NCI-H1105 treated with DMSO at 0.1 percent for 48 hours (cell line): ENCODE results near the gene LTB4R2.
A peak's percentile ranks its signal among the peaks of the same experiment; 100 is the strongest.
"Not testable (repeated sequence)": the region's sequence is repeated elsewhere in the genome, so short reads cannot be mapped to it uniquely, and the experiment has no call there.

Experiments used
- DNase-seq: peaks from one replicate; lab custom pipeline; 2025; lab: John Stamatoyannopoulos, UW

The LTB4R2 gene

DNA sequence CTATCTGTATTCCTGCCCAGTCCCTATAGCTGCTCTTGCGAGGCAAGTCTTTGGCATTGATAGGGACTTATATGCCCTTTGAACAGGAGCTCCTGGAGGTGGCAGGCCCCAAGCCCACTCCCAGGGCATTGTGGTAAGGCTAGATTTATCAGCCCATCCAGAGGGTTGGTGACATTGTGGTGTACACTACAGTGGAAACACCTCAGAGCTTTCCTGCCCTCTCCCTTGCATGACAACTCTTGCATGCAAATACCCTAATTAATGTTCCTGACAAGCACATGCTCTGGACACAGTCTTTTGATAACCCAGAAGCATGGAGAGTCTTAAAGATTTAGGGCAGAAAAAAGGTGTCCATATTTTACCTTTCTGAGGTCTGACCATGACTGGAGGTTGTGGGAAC lies 30.7 kb downstream of the LTB4R2 start:
- DNase-seq = no peak

DNA sequence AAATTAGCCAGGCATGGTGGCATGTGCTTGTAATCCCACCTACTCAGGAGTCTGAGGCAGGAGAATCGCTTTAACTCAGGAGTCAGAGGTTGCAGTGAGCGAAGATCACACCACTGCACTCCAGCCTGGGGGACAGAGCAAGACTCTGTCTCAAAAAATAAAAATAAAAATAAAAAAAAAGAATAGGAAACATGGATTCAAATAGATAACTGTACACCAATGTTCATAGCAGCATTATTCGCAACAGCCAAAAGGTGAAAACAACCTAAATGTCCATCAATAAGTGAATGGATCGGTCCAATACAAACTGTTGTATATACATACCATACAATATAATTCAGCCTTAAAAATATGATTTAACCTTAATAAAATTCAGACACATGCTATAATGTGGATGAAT lies 32.9 kb downstream of the LTB4R2 start:
- no peak for DNase-seq

DNA sequence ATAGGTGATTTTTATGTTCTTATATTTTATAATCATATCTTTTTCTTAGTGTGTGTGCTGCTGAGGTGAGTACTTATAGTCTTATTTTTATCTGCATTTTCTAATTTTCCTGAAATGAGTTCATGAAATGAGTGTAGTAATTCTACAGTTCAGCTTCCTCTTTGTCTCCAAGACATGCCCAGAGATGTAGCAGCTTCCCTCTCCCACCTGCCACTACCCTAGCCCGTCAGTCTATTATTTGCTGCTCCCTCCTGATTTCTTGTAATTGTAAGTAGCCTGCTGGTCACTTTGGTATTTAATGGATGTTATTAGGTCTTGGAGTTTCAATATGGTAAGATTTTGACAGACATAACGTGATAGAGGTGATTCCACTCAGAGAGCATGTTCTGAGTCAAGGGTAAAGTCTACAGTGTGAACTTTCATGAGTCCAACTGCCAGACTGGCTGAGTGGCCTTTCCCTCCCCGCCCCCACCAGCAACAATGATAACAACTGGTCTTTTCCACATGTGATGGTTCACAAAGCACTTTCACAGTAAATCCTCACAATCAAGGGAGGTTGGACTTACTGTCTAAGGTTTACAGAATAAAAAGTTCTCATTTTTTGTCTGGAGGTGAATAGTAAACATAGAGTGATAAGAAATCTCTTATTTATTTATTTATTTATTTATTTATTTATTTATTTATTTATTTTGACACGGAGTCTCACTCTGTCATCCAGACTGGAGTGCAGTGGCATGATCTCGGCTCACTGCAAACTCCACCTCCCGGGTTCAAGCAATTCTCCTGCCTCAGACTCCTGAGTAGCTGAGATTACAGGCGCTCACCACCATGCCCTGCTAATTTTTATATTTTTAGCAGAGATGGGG lies 34.1 kb downstream of the LTB4R2 start:
- no peak for DNase-seq

DNA sequence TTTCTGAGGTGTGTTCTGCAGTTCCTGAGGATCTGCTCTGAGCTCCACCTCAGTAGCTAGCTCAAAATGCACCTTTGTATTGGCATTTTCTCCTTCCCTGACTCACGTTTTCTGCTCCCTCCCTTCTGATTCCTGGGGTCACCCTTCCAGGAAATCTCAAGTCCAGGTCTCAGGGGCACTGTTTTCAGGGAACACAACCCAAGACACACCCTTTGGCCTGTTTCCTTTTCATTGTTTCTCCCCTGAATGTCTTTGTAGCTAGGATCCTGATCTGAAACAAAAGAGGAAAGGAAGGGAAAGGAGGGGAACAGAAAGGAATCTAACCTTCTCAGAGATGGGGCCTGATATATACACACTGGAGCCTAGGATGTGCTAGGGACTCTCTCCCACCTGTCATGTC lies 37.2 kb downstream of the LTB4R2 start:
- no peak for DNase-seq

DNA sequence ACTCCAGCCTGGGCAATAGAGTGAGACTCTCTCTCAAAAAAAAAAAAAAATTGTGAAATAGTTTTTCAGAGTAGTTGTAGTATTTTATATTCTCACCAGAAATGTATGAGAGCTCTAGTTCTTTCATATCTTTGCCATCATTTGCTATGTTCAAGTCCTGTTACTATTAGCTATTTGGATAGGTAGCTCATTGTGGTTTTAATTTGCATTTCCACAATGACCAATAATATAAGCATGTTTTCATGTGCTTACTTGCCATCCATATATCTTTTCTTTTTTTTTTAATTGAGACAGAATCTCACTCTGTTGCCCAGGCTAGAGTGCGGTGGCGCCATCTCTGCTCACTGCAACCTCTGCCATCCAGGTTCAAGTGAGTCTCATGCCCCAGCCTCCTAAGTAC lies 38.2 kb downstream of the LTB4R2 start:
- DNase-seq = no peak

DNA sequence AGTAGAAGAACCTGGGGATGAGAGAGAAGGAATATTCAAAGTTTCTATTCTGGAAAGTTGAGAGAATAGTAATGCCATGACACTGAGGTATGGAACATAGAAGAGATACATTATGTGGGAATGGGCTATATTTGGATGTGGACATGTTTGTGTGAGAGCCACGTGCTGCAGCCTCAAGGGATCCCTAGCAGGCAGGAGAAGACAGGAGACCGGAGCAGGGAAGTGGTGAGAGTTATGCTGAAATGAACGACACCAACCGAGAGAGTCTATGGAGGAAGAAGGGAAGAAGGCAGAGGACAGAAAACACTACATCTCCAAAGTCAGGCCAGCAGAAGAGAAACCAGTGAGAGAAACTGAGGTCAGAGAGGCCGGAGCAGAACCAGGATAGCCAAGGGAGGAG lies 39.8 kb downstream of the LTB4R2 start:
- no peak for DNase-seq

DNA sequence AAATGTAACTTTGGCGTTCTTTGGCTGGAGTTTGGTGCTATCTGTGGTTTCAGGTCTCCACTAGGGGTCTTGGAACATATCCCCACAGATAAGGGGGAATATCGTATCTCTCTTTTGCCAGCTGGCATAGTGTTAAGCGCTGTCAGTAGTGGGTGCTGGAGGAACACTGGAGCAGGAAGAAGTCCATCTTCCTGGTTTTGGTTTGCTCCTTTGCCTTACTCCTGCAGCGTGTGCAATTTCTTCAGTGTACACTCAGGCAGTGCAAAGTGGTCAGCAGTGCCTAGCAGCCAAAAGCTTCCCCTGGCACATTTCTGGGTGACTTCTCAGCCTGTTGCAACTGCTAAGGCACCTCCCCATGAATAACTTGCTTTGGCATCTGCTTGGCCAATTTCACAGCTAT lies 41.6 kb downstream of the LTB4R2 start:
- peak; percentile 14 for DNase-seq

DNA sequence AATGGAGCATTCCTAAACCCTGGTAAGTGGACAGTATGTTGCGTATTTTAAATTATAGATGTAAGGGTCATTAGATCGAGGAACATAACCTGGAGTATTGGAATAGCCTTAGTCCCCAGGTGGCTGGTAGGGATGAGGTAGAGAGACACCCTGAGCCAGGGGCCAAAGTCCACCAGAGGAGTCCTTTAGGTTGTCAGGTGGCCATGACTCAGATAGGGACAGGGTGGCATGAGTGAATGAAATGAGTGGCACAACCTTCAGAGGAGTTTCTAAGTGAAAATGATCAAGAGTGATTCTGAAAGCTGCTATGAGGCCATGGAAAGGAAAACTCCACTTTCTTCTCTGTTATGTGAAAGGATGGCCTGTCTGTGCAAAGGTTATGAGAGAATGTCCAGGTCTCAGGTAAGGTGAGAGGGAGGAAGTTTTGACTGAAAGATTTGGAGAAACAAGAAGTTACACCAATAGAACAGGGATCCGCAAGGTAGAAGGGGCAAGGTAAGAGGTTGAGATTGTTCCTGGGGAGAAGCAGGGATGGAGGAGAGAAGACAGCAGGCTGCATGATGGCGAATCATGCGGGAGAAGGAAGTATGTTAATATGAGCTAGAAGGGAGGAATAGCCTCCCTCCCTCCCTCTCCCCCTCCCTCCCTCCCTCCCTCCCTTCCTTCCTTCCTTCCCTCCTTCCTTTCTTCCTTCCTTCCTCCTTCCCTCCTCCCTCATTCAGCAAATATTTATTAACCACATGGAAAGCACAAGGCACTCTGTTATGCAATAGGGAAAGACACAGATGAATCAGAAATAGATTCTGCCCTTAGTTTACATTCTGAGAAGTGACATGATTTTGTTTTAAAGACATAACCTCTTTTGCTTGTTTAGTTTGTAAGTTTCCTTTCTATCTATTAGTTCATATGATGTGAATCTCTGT lies 43.9 kb downstream of the LTB4R2 start:
- no peak for DNase-seq

DNA sequence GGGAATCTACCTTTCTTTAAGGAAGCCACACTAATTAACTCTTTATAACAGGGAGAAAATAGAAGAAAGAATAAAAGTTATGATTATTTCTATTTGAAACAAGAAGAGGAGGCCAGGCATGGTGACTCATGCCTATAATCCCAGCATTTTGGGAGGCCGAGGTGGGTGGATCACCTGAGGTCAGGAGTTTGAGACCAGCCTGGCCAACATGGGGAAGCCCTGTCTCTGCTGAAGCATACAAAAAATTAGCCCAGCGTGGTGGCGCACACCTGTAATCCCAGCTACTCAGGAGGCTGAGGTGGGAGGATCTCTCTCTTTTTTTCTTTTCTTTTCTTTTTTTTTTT lies 44.5 kb downstream of the LTB4R2 start:
- not testable (repeated sequence) for DNase-seq

DNA sequence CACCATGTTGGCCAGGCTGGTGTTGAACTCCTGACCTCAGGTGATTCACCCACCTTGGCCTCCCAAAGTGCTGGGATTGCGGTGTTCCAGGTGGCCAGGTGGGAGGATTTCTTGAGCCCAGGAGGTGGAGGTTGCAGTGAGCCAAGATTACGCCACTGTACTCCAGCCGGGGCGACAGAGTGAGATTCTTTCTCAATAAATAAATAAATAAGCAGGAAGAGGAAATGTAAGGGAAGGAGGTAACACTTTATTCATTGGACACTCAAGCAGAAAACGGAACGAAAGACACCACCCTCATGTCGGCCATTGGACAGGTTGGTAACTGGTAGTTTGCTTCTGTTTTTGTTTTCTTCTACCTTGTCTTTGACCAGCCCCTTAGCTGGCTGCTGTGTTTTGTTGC lies 45.1 kb downstream of the LTB4R2 start:
- DNase-seq = no peak

DNA sequence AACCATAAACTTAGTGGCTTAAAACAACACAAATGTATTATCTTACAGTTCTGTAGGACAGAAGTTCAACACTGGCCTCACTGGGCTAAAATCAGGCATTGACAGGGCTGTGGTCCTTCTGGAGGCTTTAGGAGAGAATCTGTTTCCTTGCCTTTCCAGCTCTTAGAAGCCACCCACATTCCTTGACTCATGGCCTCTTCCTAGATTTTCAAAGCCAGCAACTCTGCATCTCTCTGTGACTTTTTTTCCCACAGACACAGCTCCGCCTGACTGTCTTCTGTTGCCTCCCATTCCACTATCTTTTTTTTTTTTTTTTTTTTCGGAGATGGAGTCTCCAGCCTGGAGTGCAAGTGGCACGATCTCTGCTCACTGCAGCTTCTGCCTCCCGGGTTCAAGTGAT lies 46.3 kb downstream of the LTB4R2 start:
- DNase-seq = no peak

DNA sequence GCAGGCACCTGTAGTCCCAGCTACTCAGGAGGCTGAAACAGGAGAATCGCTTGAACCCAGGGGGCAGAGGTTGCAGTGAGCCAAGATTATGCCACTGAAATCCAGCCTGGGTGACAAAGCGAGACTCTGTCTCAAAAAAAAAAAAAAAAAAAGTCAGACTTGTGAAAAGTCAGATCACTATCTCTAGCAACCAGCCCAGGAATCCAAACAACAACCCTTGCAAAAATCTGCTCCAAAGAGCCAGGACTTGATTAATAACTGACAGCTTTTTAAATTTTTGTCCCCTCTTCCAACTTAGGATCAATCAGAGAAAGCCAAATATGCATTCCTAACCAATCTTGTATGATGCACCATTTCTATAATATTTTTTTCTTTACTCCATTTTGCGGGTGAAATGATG lies 50.3 kb downstream of the LTB4R2 start:
- DNase-seq = no peak

DNA sequence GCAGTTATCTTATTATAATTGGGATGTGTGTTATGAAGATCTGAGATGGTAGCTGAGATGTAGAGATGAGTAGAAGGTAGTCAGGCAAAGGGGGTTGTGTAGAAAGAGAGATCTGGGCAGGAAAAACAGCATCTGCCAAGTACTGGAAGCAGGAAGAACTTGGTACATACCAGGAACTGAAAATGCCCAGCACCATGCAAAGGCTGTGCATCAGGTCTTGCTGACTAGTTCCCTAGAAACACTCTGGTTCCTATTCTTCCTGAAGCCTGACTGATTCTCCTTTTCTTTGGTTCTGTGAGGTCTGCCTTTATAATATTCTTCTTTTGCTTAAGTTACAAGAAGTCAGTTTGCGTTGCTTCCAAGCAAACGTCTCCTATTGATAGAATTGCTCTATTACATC lies 51.4 kb downstream of the LTB4R2 start:
- DNase-seq = no peak
